Gastroesophageal sphincter (tissue), 3 donors: ENCODE results near the gene JPT2.

Source experiments
- EP300 ChIP-seq: sonication (generic); formaldehyde crosslinking; IDR thresholded peaks from one replicate; pipeline ENCODE4 v1.6.1; 2017; ENCODE audit warnings: antibody characterized with exemption, mild to moderate bottlenecking
- POLR2A ChIP-seq, 2 donors: fragments of 450-650 bp; IDR thresholded peaks; one replicate each; pipeline ENCODE4 v1.6.1; 2017; ENCODE audit warnings: antibody characterized with exemption in 2 of 2, mild to moderate bottlenecking in 2 of 2, moderate library complexity in 1 of 2
- TF ChIP-seq, protein P1 (sequence below), 4 experiments: fragments of 200-600 bp in 2 of 4; fragments of 450-650 bp in 2 of 4; sonication (generic) in 1 of 4; IDR thresholded peaks; one replicate each; pipeline ENCODE4 v1.5.1; 2017 to 2019; ENCODE audit warnings: antibody characterized with exemption in 4 of 4, mild to moderate bottlenecking in 2 of 4, moderate library complexity in 2 of 4

DNA sequence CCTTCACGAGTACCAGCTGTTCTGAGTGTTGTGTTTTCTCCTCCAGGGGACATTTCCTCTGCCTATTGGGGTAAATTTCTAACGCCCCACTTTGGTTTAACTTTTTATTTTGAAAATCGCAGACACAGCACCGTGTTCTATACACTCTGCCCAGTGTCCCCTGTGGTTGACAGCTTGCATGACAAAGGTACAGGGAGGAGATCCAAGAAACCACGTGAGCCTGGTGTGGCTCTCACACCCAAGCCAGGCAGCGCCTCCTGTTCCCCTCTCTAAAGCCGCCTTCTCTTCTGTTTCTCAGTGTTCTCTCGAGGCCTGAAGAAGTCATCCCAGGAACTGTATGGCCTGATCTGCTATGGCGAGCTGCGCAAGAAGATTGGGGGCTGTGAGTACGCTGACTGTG lies 40.6 kb upstream of the JPT2 start:
- TF ChIP-seq, protein P1, sequence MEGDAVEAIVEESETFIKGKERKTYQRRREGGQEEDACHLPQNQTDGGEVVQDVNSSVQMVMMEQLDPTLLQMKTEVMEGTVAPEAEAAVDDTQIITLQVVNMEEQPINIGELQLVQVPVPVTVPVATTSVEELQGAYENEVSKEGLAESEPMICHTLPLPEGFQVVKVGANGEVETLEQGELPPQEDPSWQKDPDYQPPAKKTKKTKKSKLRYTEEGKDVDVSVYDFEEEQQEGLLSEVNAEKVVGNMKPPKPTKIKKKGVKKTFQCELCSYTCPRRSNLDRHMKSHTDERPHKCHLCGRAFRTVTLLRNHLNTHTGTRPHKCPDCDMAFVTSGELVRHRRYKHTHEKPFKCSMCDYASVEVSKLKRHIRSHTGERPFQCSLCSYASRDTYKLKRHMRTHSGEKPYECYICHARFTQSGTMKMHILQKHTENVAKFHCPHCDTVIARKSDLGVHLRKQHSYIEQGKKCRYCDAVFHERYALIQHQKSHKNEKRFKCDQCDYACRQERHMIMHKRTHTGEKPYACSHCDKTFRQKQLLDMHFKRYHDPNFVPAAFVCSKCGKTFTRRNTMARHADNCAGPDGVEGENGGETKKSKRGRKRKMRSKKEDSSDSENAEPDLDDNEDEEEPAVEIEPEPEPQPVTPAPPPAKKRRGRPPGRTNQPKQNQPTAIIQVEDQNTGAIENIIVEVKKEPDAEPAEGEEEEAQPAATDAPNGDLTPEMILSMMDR (IDR thresholded peaks at IDR 0.05) = no peak
- TF ChIP-seq EP300 (no peak), POLR2A (IDR thresholded peaks at IDR 0.05) (no peak)
